Activated gamma-delta T cell treated with anti-CD3 and anti-CD28 coated beads, Interleukin-2, amount 50 U/mL, for 16 hours (primary cell): Measurements from ENCODE around the gene CHN2.

Experiments used
- DNase-seq: peaks from one replicate; pipeline ENCODE4 v3.0.0-alpha.2; 2020; ENCODE audit warnings: low read depth

Gene CHN2

GRCh38 chr7:29335188-29336083 is 140.9 kb downstream of the CHN2 start:
- no peak for DNase-seq

DNA sequence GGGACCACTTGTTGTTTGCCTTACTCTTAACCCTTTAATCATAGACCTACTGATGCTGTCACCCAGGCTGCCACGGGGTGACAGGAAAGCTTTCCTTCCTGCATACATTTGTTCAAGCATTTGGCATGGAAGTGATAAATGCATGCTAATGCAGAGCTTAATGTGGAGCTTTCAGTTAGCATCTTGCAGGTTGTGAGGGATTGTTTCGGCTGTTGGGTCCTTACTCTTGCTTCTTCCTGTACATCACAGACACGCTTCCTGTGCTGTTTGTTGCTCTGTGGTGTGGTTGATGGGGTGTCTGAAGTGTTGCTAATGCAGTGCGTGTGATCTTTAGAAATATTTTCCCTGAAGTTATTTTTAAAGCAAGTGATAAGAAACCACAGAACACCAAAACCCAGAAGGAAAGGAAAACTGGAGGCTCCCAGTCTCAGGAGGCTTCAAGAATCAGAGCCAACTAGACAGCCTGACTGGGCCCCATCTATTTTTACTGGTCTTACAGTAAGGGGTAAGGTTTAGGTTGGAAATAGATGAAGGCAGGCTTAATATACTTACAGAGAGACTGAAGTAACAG is 143.1 kb downstream of the CHN2 start:
- peak; percentile 41 for DNase-seq

- DNase-seq, result no peak
Observed at GRCh38 chr7:29340696-29341095, 146.1 kb downstream of the CHN2 start.

DNA sequence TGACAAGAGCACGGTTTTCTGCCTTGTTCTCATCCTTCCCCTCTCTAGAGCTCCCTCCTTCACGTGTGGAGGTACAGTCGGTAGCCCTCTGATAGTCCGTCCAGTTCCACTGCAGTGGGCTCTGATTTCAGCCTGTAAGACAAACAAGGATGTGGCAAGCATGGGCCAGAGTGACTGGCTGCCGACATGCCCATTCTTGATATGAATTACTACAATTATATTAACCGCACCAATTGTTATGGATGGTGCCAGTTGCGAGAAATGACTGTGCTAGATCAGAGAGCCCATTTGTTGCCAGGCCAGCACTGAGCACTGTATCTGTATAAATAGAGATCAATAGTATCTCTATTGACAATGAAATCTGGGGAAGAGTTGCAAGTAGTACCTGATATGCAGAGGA is 146.6 kb downstream of the CHN2 start:
- DNase-seq, result no peak

- no peak for DNase-seq
Observed at GRCh38 chr7:29342761-29343160, 148.2 kb downstream of the CHN2 start.

DNA sequence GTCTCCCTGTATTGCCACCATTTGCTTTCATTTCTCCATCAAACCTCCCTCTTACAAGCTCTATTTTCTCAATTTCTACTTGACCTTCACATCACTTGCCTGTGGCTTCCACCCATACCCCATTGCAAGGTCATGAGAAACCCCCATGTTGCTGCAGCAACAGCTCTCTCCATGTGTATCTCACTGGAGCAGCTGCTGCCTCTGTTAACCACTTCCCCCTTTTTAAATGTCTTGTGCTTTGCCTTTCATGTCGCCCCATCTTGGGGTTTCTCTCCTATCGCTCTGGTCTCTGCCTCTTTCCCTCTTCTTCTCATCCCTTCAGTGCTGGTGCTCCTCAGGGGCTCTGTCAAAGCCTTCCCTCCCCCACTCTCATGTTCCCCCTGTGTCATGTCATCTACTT is 148.8 kb downstream of the CHN2 start:
- DNase-seq, result no peak

DNA sequence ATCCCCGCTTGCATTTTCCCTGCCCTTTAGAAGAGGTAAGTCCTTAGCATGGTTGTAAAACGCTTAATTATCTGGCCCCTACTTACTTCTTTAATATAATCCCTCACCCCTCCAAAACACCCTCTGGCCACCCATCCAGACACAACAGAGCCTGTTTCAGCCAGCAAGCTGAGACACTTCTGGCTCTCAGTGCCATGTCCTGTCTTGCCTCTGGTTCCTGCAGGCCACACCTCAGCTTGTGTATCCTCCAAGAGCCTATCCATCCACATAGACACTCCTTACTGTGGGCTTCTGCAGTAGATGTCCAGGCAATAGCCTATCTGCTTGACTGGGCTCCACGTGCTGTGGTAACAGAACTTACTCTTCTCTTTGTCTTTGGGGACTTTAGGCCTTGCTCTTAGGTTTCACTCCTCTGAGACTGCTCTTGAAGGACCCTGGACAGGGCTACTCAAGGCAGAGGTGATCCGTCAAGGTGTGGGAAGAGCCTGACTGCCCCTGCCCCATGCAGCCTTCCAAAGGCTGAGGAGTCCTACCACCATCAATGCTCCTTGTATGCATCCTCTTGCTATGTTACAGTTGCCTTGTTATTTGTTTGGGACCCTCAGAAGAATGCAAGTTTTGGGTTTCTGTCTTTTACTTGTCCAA is 149.9 kb downstream of the CHN2 start:
- DNase-seq, result no peak

GRCh38 chr7:29345590-29345989 is 151.0 kb downstream of the CHN2 start:
- DNase-seq, result no peak

DNA sequence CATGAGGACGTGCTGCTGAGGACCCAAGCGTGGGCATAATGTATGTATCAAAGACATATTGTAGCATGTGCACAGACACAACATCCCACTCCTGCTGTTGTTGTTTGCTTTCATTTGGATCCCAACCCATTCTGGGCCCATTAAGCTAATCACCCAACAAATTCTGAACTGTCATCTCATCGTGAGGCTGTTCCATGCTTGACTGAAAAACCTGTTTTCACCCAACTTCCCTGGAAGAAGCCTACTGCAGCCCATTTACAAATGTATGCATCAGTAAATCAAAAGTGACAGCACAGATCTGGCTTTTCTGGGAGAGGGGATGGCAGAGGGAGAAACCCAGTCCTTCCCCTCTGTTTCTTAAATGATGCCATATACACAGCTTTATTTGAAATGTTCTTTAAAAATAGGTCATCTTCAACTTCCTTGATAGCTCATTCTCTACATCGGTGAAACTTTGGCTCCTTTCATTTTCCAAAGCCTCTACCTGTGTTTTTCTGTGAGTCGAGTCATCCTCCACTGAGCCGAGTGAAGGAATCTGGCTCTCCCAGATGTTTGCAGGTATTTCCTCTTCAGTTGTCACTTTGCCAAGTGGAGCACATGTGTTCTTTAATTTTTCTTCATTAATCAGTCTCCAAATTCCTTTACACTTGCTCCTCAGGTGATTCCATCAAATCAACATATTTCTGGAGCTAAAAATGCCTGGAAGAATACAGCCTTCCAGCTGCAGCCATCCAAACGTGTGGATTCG is 151.8 kb downstream of the CHN2 start:
- DNase-seq, result no peak

DNA sequence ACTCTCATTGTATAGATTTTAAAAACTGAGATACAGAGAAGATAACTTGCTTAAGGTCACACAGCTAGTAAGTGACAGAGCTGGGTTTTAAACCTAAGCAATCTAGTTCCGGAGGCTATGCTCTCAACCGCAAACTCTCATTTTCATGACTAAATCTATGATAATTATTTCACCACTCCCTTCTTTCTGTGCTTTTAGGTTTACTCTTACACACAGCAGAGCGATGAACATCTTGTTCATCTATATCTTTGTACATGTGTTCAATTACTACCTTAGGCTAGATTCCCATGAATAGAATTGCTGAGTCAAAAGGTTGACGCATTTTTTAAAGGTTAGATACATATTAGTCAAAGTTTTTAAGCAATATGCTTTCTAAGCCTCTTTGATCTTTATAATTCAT is 154.8 kb downstream of the CHN2 start:
- no peak for DNase-seq

GRCh38 chr7:29350351-29350750 is 155.8 kb downstream of the CHN2 start:
- DNase-seq, result no peak

GRCh38 chr7:29352041-29352440 is 157.5 kb downstream of the CHN2 start:
- no peak for DNase-seq

DNA sequence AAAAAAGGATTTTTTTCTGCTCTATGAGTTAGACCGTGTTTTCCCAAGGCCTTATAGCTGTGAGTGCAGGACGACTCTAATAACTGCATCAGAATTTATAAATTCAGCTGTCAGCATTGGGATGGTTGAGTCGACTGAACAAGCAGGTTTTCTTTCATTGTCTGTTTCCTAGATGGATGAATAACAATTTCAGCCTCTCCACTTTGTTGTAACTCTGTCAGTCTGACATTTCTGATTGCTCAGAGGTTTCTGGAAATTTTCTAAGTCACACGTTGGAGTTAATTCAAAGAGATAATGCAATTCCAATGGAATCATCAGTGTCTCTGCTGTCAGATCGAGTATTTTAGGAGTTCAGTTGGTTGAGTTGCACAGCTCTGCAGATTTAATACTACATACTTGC is 159.2 kb downstream of the CHN2 start:
- DNase-seq, result no peak

DNA sequence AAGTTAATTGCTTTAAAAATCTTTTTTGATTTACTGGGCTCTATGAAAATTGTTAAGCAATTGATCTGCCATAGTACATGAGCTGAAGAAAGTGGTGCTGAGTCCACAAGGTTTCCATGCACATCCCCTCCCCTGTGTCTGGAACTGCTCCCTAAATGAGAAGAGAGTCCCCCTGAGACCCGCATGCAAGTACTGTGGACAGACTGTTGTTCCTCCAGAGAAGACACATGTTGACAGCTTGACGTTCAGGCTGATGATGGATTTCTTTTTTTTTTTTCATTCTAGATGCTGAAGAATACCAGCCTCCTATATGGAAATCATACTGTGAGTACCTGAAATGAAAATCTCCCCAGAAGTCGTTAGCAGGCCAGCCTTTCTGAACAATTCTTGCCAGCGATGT is 159.8 kb downstream of the CHN2 start:
- DNase-seq, result no peak

GRCh38 chr7:29355388-29355787 is 160.8 kb downstream of the CHN2 start:
- DNase-seq, result no peak

- DNase-seq, result no peak
Observed at GRCh38 chr7:29356631-29357030, 162.1 kb downstream of the CHN2 start.

DNA sequence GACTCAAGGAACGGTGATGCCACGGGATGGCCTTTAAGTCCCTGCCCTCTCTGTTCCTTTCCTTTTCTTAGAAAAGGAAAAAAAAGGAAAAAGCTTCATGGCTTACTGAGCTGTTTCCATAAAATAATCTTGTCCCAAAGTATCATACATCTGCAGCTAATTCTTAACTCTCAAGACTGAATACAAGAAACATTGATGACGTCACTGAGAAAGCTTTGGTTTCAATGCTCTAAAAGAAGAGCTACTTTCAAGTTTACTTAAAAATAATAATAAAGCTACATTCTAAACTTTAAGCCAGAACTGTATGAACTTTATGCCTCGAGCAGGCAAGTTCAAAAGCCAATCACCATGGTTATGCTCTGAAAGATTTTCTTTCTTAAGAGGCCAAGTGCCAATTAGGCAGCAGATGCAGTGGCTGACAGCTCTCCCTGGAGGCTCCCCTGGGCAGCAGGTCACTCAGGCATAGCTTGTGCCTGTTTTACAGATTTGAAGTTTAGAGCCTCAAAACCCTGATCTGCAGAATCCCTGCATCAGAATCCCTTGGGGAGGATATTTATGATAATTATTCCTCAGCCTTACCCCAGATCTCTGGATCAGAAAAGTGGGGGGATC is 165.0 kb downstream of the CHN2 start:
- DNase-seq, result no peak

DNA sequence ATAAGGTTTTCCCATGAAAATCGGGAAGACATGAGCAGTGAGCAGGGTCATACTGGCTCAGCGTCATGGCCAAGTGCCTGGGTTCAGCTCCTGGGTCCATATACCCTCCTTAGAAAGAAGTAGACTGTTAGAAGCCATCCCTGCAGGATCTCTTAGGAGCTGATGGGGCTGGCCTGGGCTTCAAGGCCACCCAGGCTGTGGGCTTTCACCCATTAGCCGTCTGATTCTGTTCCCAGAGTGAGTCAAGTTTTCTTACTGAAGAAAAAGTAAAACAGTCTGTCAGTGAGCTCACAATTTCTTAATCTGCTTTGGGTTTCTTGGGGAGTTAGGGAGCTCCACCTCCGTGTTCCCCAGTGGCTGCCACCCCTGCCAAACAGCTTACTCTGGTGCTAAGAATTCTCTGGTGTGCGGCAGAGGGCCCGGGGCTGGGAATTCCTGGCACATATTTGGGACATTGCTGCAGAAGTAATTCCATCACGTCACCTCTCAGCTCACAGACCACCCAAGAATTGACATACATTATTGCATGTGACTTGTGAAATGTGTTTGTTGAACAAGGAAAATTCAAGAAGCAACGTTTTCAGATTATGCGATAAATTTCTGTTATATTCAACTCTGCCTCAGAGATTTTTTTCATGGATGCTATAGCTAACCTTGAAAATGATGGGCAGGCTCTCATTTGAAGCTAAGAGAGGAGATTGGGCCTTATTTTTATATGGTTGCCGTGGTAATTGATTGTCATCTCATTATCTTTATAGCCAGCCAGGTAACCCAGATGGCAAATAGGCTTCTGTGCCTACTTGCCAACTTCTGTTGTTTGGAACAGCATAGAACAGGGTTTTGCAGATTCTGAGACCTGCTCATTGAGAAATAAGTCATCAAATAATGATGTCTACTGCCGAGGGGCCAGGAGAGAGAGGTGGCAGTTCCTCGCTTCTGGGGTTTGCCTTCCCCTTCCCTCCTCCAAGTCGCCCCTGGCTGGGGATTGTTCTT is 166.4 kb downstream of the CHN2 start:
- no peak for DNase-seq

- no peak for DNase-seq
Observed at GRCh38 chr7:29362380-29362779, 167.8 kb downstream of the CHN2 start.

DNA sequence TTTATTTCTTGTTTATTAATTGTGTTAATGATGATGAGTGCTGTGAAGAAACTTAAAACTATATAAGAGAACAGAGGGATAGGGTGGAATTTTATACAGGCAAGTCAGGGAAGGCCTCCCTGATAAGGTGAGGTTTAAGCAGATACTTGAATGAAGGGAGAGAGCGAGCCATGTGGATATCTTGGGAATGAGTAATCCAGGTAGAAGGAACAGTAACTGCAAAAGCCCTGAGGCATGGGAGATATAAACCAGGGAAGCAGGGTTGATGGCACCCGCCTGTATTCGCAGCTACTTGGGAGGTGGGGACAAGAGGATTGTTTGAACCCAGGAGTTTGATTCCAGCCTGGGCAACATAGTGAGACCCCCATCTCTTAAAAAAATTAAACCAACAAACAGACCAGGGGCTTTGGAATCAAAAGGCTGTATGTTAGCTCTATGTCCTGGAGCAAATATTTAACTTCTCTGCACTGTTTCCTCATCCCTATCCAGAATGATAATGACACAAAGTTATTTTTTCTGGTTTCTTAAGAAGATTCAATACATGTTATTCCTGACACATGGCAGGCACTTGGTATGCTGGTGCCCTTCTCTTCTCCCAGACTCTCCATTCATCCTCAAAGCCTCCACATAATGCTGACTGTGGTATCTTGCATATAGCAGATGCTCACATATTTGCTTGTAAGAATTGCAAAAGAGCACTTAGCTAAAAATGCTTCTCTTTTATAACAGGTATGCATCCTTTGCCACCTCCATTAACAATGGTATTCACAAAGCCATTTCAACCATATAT is 169.3 kb downstream of the CHN2 start:
- no peak for DNase-seq
